HG03565 (cell line): Measurements from ENCODE around the gene DPYD.

ENCODE experiments used
- ATAC-seq: cut with Tn5 transposase; IDR thresholded peaks from one replicate; pipeline ENCODE4 v1.9.1; 2021; ENCODE audit warnings: mild to moderate bottlenecking, moderate library complexity; ENCODE audit not compliant: unreplicated experiment

The DPYD gene

GRCh38 chr1:97114842-97115241, 806.0 kb downstream of the DPYD start:
- ATAC-seq: no peak

GRCh38 chr1:97112442-97112841, 808.4 kb downstream of the DPYD start:
- no peak for ATAC-seq

GRCh38 chr1:97108179-97108578, 812.7 kb downstream of the DPYD start:
- no peak for ATAC-seq

- ATAC-seq: no peak
Observed at GRCh38 chr1:97105531-97105930, 815.3 kb downstream of the DPYD start.

- no peak for ATAC-seq
Observed at GRCh38 chr1:97101509-97101908, 819.3 kb downstream of the DPYD start.

GRCh38 chr1:97097404-97097925, 823.4 kb downstream of the DPYD start:
- ATAC-seq: no peak

GRCh38 chr1:97095764-97096163, 825.1 kb downstream of the DPYD start:
- ATAC-seq: no peak

GRCh38 chr1:97094247-97094972, 826.4 kb downstream of the DPYD start:
- ATAC-seq: no peak

- ATAC-seq: no peak
Observed at GRCh38 chr1:97093741-97094140, 827.1 kb downstream of the DPYD start.

GRCh38 chr1:97092824-97093223, 828.0 kb downstream of the DPYD start:
- no peak for ATAC-seq

GRCh38 chr1:97091679-97092078, 829.2 kb downstream of the DPYD start:
- no peak for ATAC-seq

- no peak for ATAC-seq
Observed at GRCh38 chr1:97091263-97091662, 829.6 kb downstream of the DPYD start.

- no peak for ATAC-seq
Observed at GRCh38 chr1:97090725-97091124, 830.1 kb downstream of the DPYD start.

GRCh38 chr1:97089173-97089572, 831.7 kb downstream of the DPYD start:
- ATAC-seq: no peak

- no peak for ATAC-seq
Observed at GRCh38 chr1:97088391-97088790, 832.4 kb downstream of the DPYD start.

GRCh38 chr1:97084546-97084945, 836.3 kb downstream of the DPYD start:
- ATAC-seq: no peak

- ATAC-seq: no peak
Observed at GRCh38 chr1:97082160-97082848, 838.5 kb downstream of the DPYD start.

GRCh38 chr1:97078872-97079271, 842.0 kb downstream of the DPYD start:
- no peak for ATAC-seq

- no peak for ATAC-seq
Observed at GRCh38 chr1:97077221-97077620, 843.6 kb downstream of the DPYD start.

- no peak for ATAC-seq
Observed at GRCh38 chr1:97074771-97075170, 846.1 kb downstream of the DPYD start.

GRCh38 chr1:97073936-97074335, 846.9 kb downstream of the DPYD start:
- ATAC-seq: no peak

- no peak for ATAC-seq
Observed at GRCh38 chr1:97073169-97073568, 847.7 kb downstream of the DPYD start.
